ENCODE results near the gene MID1IP1.

The MID1IP1 gene

GRCh38 chrX:38850807-38851544 lies 49.7 kb downstream of the MID1IP1 start:
- no peaks in the 10 kb centered on the region for H3K9me2 ChIP-seq (replicated peaks; ENCODE audit: control insufficient read depth, low read length)
- no peaks in the 10 kb centered on the region for H3F3A ChIP-seq (ENCODE audit: control insufficient read depth, insufficient read depth)
- no peaks in the 10 kb centered on the region for H3K9me3 ChIP-seq (ENCODE audit: control insufficient read depth, insufficient read depth, low read length)
- H3K79me2 ChIP-seq (ENCODE audit: control insufficient read depth, low read length) = no peaks in the 10 kb centered on the region
- no peak overlapping the region for H3K4me2 ChIP-seq (ENCODE audit: low read length)
- no peak overlapping the region for H3K4me3 ChIP-seq (ENCODE audit: low read length)
- TF ChIP-seq CTCF (IDR thresholded peaks at IDR 0.05; ENCODE audit: low read depth, low read length, poor library complexity, severe bottlenecking) (no peak), EZH2phosphoT487 (IDR thresholded peaks at IDR 0.05; ENCODE audit: borderline replicate concordance, low read length) (no peak)
- no peaks in the 10 kb centered on the region for H4K20me1 ChIP-seq (ENCODE audit: control insufficient read depth, insufficient read depth, low read depth, low read length)
- H3K4me1 ChIP-seq (ENCODE audit: control insufficient read depth, low read length) = peaks cover 3% of the 10 kb centered on the region
- no peaks in the 10 kb centered on the region for H3K27me3 ChIP-seq (ENCODE audit: control insufficient read depth, low read length)
- H3K36me3 ChIP-seq (ENCODE audit: control insufficient read depth, low read length) = no peaks in the 10 kb centered on the region
- no peak overlapping the region for H3K27ac ChIP-seq (ENCODE audit: low read depth, low read length)

- Histone ChIP-seq H3K9me2 (replicated peaks; ENCODE audit: control insufficient read depth, low read length) (no peaks in the 10 kb centered on the region), H3K27ac (ENCODE audit: low read depth, low read length) (no peak overlapping the region), H3F3A (ENCODE audit: control insufficient read depth, insufficient read depth) (no peaks in the 10 kb centered on the region), H3K4me3 (ENCODE audit: low read length) (no peak overlapping the region), H3K36me3 (ENCODE audit: control insufficient read depth, low read length) (no peaks in the 10 kb centered on the region), H3K27me3 (ENCODE audit: control insufficient read depth, low read length) (no peaks in the 10 kb centered on the region), H3K4me2 (ENCODE audit: low read length) (no peak overlapping the region), H3K79me2 (ENCODE audit: control insufficient read depth, low read length) (no peaks in the 10 kb centered on the region), H4K20me1 (ENCODE audit: control insufficient read depth, insufficient read depth, low read depth, low read length) (no peaks in the 10 kb centered on the region), H3K9me3 (ENCODE audit: control insufficient read depth, insufficient read depth, low read length) (no peaks in the 10 kb centered on the region), H3K4me1 (ENCODE audit: control insufficient read depth, low read length) (no peaks in the 10 kb centered on the region)
- TF ChIP-seq EZH2phosphoT487 (IDR thresholded peaks at IDR 0.05; ENCODE audit: borderline replicate concordance, low read length) (no peak), CTCF (IDR thresholded peaks at IDR 0.05; ENCODE audit: low read depth, low read length, poor library complexity, severe bottlenecking) (no peak)
Measured at GRCh38 chrX:38854305-38854704, 53.0 kb downstream of the MID1IP1 start.

Measured in DOHH2 (cell line).